Omental fat pad (tissue), 4 donors: ENCODE measurements around the gene SFMBT2. TPM values are rescaled to one million over a fixed set of nuclear protein-coding genes. Genes with fewer than 3 reads are reported as not detected.

ENCODE experiments used
- ATAC-seq: fragments of 150-250 bp; one replicate; pipeline ENCODE4 v1.9.1; 2016; ENCODE audit warnings: mild to moderate bottlenecking, moderate library complexity; ENCODE audit not compliant: low FRiP score
- DNase-seq: peaks from one replicate; pipeline ENCODE4 v3.0.0-alpha.2; 2019; ENCODE audit warnings: low spot score
- total RNA-seq, 4 donors: library from RNA; depleted of rRNA; stranded (reverse); fragments of >200 nt; gene quantifications; one replicate each; pipeline ENCODE4 v1.1.0, GENCODE V29; 2016
- TF ChIP-seq, protein P1 (sequence below), 3 donors: fragments of 450-650 bp; IDR thresholded peaks; one replicate each; pipeline ENCODE4 v1.5.1; 2016 to 2017; ENCODE audit warnings: antibody characterized with exemption in 3 of 3, mild to moderate bottlenecking in 3 of 3, moderate library complexity in 2 of 3

SFMBT2 gene
- total RNA-seq, 4 donors from 2014 or later, result 6.2 to 12.0 (median 9.4) TPM

DNA sequence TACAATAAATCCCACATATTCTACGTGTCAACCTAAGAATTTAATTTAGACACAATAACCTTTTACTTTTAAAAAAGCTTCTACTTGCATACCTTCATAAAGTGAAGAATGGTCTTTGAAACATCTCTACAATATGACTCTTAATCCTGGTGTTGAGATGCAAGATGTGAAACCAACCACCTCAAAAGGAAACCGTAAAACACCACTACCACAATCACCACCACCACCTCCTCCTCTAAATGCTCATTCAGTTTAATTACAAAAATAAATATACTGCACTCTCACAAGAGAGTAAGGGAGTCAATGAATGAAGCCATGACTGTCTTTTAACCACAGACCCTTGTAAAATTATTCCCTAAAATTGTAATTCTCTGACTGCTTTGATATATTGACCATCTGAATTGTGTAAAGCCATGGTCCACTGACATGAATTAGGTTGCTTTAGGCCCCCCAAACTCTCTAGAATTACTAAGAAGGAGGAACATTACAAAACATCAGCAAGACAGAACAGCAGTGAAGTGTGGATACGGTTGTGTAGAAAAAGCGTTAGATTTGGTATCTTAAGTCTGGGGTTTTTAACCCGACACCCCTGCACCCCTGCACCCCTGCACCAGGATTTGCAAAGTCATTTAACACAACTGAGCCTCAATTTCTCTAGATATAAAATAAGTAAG is 171.4 kb downstream of the SFMBT2 start:
- no peak for ATAC-seq
- DNase-seq, result no peak
- TF ChIP-seq, protein P1, sequence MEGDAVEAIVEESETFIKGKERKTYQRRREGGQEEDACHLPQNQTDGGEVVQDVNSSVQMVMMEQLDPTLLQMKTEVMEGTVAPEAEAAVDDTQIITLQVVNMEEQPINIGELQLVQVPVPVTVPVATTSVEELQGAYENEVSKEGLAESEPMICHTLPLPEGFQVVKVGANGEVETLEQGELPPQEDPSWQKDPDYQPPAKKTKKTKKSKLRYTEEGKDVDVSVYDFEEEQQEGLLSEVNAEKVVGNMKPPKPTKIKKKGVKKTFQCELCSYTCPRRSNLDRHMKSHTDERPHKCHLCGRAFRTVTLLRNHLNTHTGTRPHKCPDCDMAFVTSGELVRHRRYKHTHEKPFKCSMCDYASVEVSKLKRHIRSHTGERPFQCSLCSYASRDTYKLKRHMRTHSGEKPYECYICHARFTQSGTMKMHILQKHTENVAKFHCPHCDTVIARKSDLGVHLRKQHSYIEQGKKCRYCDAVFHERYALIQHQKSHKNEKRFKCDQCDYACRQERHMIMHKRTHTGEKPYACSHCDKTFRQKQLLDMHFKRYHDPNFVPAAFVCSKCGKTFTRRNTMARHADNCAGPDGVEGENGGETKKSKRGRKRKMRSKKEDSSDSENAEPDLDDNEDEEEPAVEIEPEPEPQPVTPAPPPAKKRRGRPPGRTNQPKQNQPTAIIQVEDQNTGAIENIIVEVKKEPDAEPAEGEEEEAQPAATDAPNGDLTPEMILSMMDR (IDR thresholded peaks at IDR 0.05), result no peak

DNA sequence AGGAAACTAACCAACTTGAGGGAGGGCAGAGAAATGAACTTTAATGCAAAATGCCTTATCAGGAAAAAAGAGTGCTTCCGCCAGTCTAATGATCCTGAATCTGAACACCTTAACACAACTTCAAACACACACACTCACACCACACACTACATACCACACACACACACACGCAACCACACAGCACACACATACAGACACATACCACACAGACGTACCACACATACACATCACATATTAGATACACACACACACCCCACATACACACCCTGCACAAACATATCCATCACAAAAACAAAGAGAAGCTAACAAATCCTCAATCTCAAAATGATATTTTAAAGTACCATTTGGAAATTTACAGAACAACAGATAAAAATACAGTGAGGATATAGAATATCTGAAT is 175.5 kb downstream of the SFMBT2 start:
- ATAC-seq (no peak), DNase-seq (no peak)
- TF ChIP-seq, protein P1 (IDR thresholded peaks at IDR 0.05), result no peak

DNA sequence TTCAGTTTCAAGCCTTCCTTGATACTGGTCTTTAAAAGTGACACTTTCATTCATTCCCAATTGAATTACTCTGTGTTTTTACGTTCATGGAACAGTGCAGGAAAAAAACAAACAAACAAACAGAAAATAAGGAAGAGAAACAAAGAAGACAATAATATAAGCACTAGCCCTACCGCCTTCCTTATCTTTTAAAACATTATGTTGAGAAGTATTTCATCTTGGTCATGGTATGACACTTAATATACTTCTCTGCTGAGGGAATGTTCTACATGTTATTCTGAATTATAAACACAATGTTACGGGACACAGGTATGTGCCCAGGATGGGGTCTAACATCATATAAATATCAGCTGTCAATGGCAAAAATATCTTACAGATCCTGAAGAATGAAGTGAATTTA is 176.7 kb downstream of the SFMBT2 start:
- TF ChIP-seq, protein P1 (IDR thresholded peaks at IDR 0.05), result no peak
- ATAC-seq, result no peak
- DNase-seq, result no peak

DNA sequence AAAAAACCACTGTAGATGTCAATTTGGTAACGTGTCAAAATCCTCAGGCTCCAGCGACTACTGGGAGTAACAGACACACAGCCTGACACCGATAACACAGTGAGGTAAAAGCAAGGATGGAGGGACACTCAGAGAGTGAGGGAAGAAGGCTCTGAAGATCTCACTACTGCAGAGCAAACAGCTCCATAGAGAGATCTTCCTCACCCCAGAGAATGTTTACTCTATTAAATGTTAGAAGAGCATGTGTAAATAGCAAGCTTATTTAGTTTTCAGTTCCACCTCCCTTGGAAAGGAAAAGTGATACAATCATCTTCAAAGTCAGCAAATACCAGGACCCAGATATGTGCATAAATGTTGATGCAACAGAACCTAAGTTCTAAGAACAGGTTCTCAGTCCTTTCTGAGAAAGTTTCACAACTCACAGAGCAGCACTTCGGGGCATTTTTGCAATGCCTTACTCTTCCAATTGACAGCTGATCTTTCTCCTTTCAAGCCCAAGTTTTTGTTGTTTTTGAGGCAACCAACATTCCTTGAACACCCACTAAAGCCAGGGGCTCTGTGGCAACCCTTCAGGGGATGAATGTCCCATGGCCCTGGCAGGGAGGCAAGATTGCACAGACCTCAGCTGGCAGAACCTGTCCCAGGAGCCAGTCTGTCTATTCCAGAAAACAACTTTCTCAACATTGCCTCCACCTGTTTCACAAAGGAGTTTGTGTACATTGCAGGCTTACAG is 177.4 kb downstream of the SFMBT2 start:
- no peak for ATAC-seq
- no peak for DNase-seq
- TF ChIP-seq, protein P1 (IDR thresholded peaks at IDR 0.05), result no peak

DNA sequence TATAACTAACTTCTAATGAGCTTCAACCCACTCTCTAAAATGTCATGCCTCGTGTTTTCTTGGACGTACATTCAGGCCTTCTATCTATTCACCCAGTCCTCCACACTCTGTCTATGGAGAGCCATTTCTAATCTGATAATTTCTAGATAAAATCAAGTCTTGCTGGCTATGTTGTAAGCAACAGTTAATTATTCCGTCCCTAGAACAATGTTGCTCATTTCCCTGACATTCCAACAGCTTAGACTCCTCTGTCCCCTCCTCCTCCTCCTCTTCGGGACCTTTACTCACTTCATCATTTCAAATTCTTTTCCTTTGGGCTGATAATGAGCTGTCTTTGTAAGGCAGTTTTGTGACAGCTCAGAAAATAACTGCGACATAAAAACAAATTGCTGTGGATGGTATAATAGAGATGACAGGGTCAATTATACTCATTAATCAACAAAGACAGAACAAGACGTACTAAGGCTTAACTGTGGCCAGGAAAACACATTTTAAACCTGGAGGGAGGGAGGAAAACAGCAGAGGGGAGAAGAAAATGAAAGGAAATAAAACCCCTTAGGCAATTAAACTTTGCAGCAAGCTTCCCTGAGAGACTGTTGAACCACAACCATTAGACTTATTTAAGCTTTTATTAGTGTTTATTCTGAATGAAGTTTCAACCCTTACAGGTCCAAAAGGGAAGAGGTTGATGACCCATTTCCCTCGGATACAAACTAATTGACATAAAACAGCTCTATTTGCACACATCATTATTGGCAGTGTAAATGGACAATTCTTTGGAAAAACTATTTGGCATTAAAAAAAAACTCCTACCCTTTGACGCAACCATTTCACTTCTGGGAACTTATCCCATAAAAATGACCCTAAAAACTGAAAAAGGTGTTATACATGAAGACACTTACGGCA is 179.1 kb downstream of the SFMBT2 start:
- no peak for DNase-seq
- no peak for ATAC-seq

DNA sequence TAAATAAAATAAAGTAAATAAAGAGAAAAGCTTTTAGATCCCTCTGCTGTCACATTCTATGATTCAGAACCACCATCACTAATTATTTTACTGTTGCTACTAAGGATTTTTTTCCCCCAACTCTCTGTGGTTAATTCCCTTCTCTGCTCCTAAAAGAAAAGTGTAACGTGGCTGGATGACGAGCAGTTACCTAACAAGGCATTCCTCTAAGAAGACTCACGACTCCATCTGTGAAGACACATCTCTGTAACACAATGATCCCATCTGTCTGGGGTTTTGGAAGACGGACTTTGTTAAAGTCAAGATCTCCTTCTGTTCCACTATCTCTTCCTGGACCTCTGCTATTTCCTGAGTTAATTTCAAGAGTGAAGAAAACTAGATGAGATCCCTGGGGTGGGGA is 179.9 kb downstream of the SFMBT2 start:
- TF ChIP-seq, protein P1 (IDR thresholded peaks at IDR 0.05), result no peak
- no peak for ATAC-seq
- no peak for DNase-seq

More for the DNA sequence above, 179.1 kb downstream of the SFMBT2 start:
- TF ChIP-seq, protein P1 (IDR thresholded peaks at IDR 0.05), result no peak
